Calu3 (cell line): ENCODE measurements around the gene CHRM5. TPM values are rescaled to one million over a fixed set of nuclear protein-coding genes. Genes with fewer than 3 reads are reported as not detected.

Experiments used
- BruUV-seq: library from RNA; stranded (reverse); fragments of 400-500 nt; replicated peaks from 2 replicates; lab custom pipeline; 2021; lab: Mats Ljungman, UMichigan
- CTCF ChIA-PET: fragments of 300-600 bp; sonication (Branson Sonifier 250); formaldehyde crosslinking; loops from one replicate; lab custom pipeline; 2022; ENCODE audit warnings: antibody characterized with exemption; lab: Charles Lee
- DNase-seq: peaks from one replicate; pipeline ENCODE4 v3.0.0; 2022
- H3K27ac Mint-ChIP-seq: one replicate; pipeline ENCODE4 v1.8.0; 2022; ENCODE audit warnings: mixed read lengths; ENCODE audit not compliant: unreplicated experiment
- H3K27me3 Mint-ChIP-seq: one replicate; pipeline ENCODE4 v1.8.0; 2022; ENCODE audit warnings: mixed read lengths; ENCODE audit not compliant: unreplicated experiment
- H3K36me3 Mint-ChIP-seq: one replicate; pipeline ENCODE4 v1.8.0; 2022; ENCODE audit warnings: mild to moderate bottlenecking, moderate library complexity, mixed read lengths; ENCODE audit not compliant: insufficient read depth, unreplicated experiment
- H3K4me1 Mint-ChIP-seq: one replicate; pipeline ENCODE4 v1.8.0; 2022; ENCODE audit warnings: mild to moderate bottlenecking, low read depth, mixed read lengths; ENCODE audit not compliant: unreplicated experiment
- H3K4me3 Mint-ChIP-seq: one replicate; pipeline ENCODE4 v1.8.0; 2022; ENCODE audit warnings: mild to moderate bottlenecking, low read depth, moderate library complexity, mixed read lengths; ENCODE audit not compliant: unreplicated experiment
- H3K9me3 Mint-ChIP-seq: one replicate; pipeline ENCODE4 v1.8.0; 2022; ENCODE audit warnings: low read depth, mixed read lengths; ENCODE audit not compliant: unreplicated experiment
- CTCF ChIP-seq: fragments of 200-600 bp; IDR thresholded peaks from one replicate; pipeline ENCODE4 v1.8.0; 2022; ENCODE audit warnings: antibody characterized with exemption; ENCODE audit not compliant: unreplicated experiment
- intact Hi-C: fragments of 100-400 bp; cut with micrococcal nuclease; formaldehyde crosslinking; loops from one replicate; pipeline ENCODE4 v1.10.0; 2022; ENCODE audit not compliant: unreplicated experiment
- total RNA-seq: library from RNA; stranded (reverse); gene quantifications from 2 replicates; pipeline ENCODE4 v1.2.3, GENCODE V29; 2022

The CHRM5 gene
- total RNA-seq, 1 experiment from 2014 or later, result not detected

- no peaks in the 10 kb centered on the region for H3K9me3 Mint-ChIP-seq
- no peak overlapping the region for H3K27ac Mint-ChIP-seq
- CTCF ChIA-PET, result no interaction called here
These were observed 108.5 kb downstream of the CHRM5 start for GRCh38 chr15:34076785-34077184.

GRCh38 chr15:34078900-34079299 lies 110.6 kb downstream of the CHRM5 start:
- Mint-ChIP-seq H3K4me1 (no peaks in the 10 kb centered on the region), H3K36me3 (no peaks in the 10 kb centered on the region), H3K27me3 (no peaks in the 10 kb centered on the region), H3K9me3 (no peaks in the 10 kb centered on the region), H3K4me3 (no peak overlapping the region), H3K27ac (no peak overlapping the region)
- intact Hi-C loops, result no loop called here
- CTCF ChIA-PET, result no interaction called here
- TF ChIP-seq CTCF, result no peak
- DNase-seq, result no peak
- no TSS peak for BruUV-seq

More at GRCh38 chr15:34076785-34077184, 108.5 kb downstream of the CHRM5 start:
- no peak overlapping the region for H3K4me3 Mint-ChIP-seq
- intact Hi-C loops, result no loop called here
- no peaks in the 10 kb centered on the region for H3K4me1 Mint-ChIP-seq
- no peaks in the 10 kb centered on the region for H3K27me3 Mint-ChIP-seq
- TF ChIP-seq CTCF, result no peak
- DNase-seq, result no peak
- no TSS peak for BruUV-seq
- no peaks in the 10 kb centered on the region for H3K36me3 Mint-ChIP-seq

GRCh38 chr15:34079904-34080303 lies 111.6 kb downstream of the CHRM5 start:
- Mint-ChIP-seq H3K27me3 (no peaks in the 10 kb centered on the region), H3K27ac (no peak overlapping the region), H3K4me3 (no peak overlapping the region), H3K36me3 (no peaks in the 10 kb centered on the region), H3K9me3 (no peaks in the 10 kb centered on the region), H3K4me1 (no peaks in the 10 kb centered on the region)
- no TSS peak for BruUV-seq
- no peak for TF ChIP-seq CTCF
- DNase-seq, result no peak
- intact Hi-C loops, result no loop called here
- CTCF ChIA-PET, result no interaction called here

GRCh38 chr15:34084086-34084485 lies 115.8 kb downstream of the CHRM5 start:
- Mint-ChIP-seq H3K27ac (no peak overlapping the region), H3K27me3 (no peaks in the 10 kb centered on the region), H3K9me3 (no peaks in the 10 kb centered on the region), H3K4me1 (no peaks in the 10 kb centered on the region), H3K36me3 (no peaks in the 10 kb centered on the region), H3K4me3 (no peak overlapping the region)
- no TSS peak for BruUV-seq
- DNase-seq, result no peak
- intact Hi-C loops, result no loop called here
- no peak for TF ChIP-seq CTCF
- CTCF ChIA-PET, result no interaction called here
